H1 (cell line): Measurements from ENCODE around the gene MTFR2. TPM values are rescaled to one million over a fixed set of nuclear protein-coding genes. Genes with fewer than 3 reads are reported as not detected.

Experiments
- ASH2L ChIP-seq: fragments of 200-600, 300-600 bp; sonication (generic); IDR thresholded peaks from one replicate; pipeline ENCODE4 v1.7.1; 2017; ENCODE audit warnings: low read length
- ATF3 ChIP-seq: IDR thresholded peaks from 2 replicates; pipeline ENCODE4 v1.6.1; 2011; ENCODE audit warnings: low read depth, mild to moderate bottlenecking, low read length; ENCODE audit not compliant: insufficient read depth
- SRF ChIP-seq: IDR thresholded peaks from 2 replicates; pipeline ENCODE4 v1.6.1; 2011; ENCODE audit warnings: mild to moderate bottlenecking, low read depth, low read length, moderate library complexity
- TBP ChIP-seq: IDR thresholded peaks from 2 replicates; pipeline ENCODE4 v1.6.1; 2011; ENCODE audit warnings: low read depth, low read length, improper control_type of control experiment
- polyA plus RNA-seq, 7 experiments: library from polyadenylated mRNA; depleted of rRNA in 3 of 7; stranded (reverse) in 5 of 7; unstranded in 2 of 7; fragments of >200 nt in 5 of 7; fragments of 200-250 nt in 2 of 7; gene quantifications; 1 replicate in 5 of 7; 2 replicates in 1 of 7; 4 replicates in 1 of 7; pipeline versions ENCODE4 v1.2.1 to v1.2.3, GENCODE V29; 2011 to 2013; ENCODE audit warnings: missing spikeins in 2 of 7, mixed read lengths in 2 of 7
- total RNA-seq: library from RNA; stranded (reverse); fragmentation: NEBNext Ultra II Directional; extraction: Animal tissue kit (Norgen Biotek cat#: 25700); gene quantifications from 2 replicates; pipeline ENCODE4 v1.2.1, GENCODE V29; 2021

The MTFR2 gene
- total and polyA plus RNA-seq, 2 of the 8 experiments (the other 6 are each of a cell fraction or from before 2014, with no cell fraction given): 8.5 to 10.7 TPM

GRCh38 chr6:136251394-136251793 is 1.3 kb upstream of the MTFR2 start (continued):
- TF ChIP-seq ATF3 (no peak), TBP (no peak), ASH2L (no peak), SRF (no peak)
